Measurements from ENCODE around the gene IFRD2. TPM values are rescaled to one million over a fixed set of nuclear protein-coding genes. Genes with fewer than 3 reads are reported as not detected.
A peak's percentile ranks its signal among the peaks of the same experiment; 100 is the strongest.

The IFRD2 gene
- total and polyA plus RNA-seq, 7 donors = 24.5 to 73.1 (median 51.8) TPM

GRCh38 chr3:50278123-50278879 is 13.9 kb downstream of the IFRD2 start:
- Histone ChIP-seq H3K36me3 (peaks cover 0 to 11% (median 0%) of the 10 kb centered on the region in 4 donors), H3K27me3 (peaks cover 0 to 21% (median 0%) of the 10 kb centered on the region in 3 donors)
- intact Hi-C loops (cut with DNase I) = no loop called here

GRCh38 chr3:50276762-50277101 is 15.5 kb downstream of the IFRD2 start:
- TF ChIP-seq CTCF (IDR thresholded peaks at IDR 0.05) = no peak
- no peak for TF ChIP-seq POLR2AphosphoS5 (IDR thresholded peaks at IDR 0.05)
- 80 to 90% methylated on average over 17 of the region's 17 CpGs for WGBS, 2 donors
- peaks cover 0 to 21% (median 0%) of the 10 kb centered on the region in 3 donors for H3K27me3 ChIP-seq
- no peaks in the 10 kb centered on the region for H3K9me3 ChIP-seq
- no peak overlapping the region for H3K27ac ChIP-seq
- no peak for DNase-seq
- peaks cover 0 to 31% (median 20%) of the 10 kb centered on the region in 4 donors for H3K4me1 ChIP-seq
- peaks cover 0 to 11% (median 0%) of the 10 kb centered on the region in 4 donors for H3K36me3 ChIP-seq
- no peak overlapping the region for H3K4me3 ChIP-seq
- intact Hi-C loops (cut with DNase I) = no loop called here

More at GRCh38 chr3:50278123-50278879, 13.9 kb downstream of the IFRD2 start:
- Histone ChIP-seq H3K9me3 (no peaks in the 10 kb centered on the region), H3K27ac (peak overlapping the region in 2 of 4 donors; percentile 22 to 27), H3K4me1 (peaks cover 0 to 22% (median 13%) of the 10 kb centered on the region in 4 donors), H3K4me3 (no peak overlapping the region)
- no peak for DNase-seq
- WGBS, 2 donors = 76 to 81% methylated on average over 4 of the region's 4 CpGs
- TF ChIP-seq EP300 (IDR thresholded peaks at IDR 0.05) (no peak), CTCF (IDR thresholded peaks at IDR 0.05) (no peak), POLR2A (IDR thresholded peaks at IDR 0.05) (no peak), POLR2AphosphoS5 (IDR thresholded peaks at IDR 0.05) (no peak)

GRCh38 chr3:50275996-50276761 is 16.1 kb downstream of the IFRD2 start:
- DNase-seq = no peak
- intact Hi-C loops (cut with DNase I) = no loop called here
- Histone ChIP-seq H3K9me3 (no peaks in the 10 kb centered on the region), H3K36me3 (peaks cover 0 to 11% (median 0%) of the 10 kb centered on the region in 4 donors), H3K4me3 (no peak overlapping the region), H3K4me1 (peaks cover 0 to 31% (median 20%) of the 10 kb centered on the region in 4 donors), H3K27ac (no peak overlapping the region), H3K27me3 (peaks cover 0 to 21% (median 0%) of the 10 kb centered on the region in 3 donors)
- 47 to 85% methylated on average over 79 of the region's 79 CpGs for WGBS, 2 donors
- TF ChIP-seq CTCF (IDR thresholded peaks at IDR 0.05) (no peak), POLR2AphosphoS5 (IDR thresholded peaks at IDR 0.05) (no peak), EP300 (IDR thresholded peaks at IDR 0.05) (no peak), POLR2A (IDR thresholded peaks at IDR 0.05) (no peak)

GRCh38 chr3:50275141-50275995 is 16.9 kb downstream of the IFRD2 start:
- H3K4me1 ChIP-seq = peaks cover 0 to 33% (median 20%) of the 10 kb centered on the region in 4 donors
- peak; percentile 64 for DNase-seq
- 46 to 80% methylated on average over 65 of the region's 65 CpGs for WGBS, 2 donors

More at GRCh38 chr3:50275141-50275995, 16.9 kb downstream of the IFRD2 start:
- Histone ChIP-seq H3K27me3 (peaks cover 0 to 21% (median 0%) of the 10 kb centered on the region in 3 donors), H3K9me3 (no peaks in the 10 kb centered on the region), H3K27ac (no peak overlapping the region), H3K4me3 (no peak overlapping the region), H3K36me3 (peaks cover 0 to 11% (median 0%) of the 10 kb centered on the region in 4 donors)
- TF ChIP-seq POLR2A (IDR thresholded peaks at IDR 0.05) (no peak), EP300 (IDR thresholded peaks at IDR 0.05) (no peak), POLR2AphosphoS5 (IDR thresholded peaks at IDR 0.05) (no peak), CTCF (IDR thresholded peaks at IDR 0.05) (no peak)
- intact Hi-C loops (cut with DNase I) = no loop called here

Measured in sigmoid colon (tissue), 7 donors.